GM21825 (cell line): Measurements from ENCODE around the gene ESYT3.
"Not testable (repeated sequence)": the region's sequence is repeated elsewhere in the genome, so short reads cannot be mapped to it uniquely, and the experiment has no call there.

Source experiments
- ATAC-seq: cut with Tn5 transposase; IDR thresholded peaks from one replicate; pipeline ENCODE4 v1.9.1; 2021; ENCODE audit warnings: mild to moderate bottlenecking, moderate library complexity; ENCODE audit not compliant: unreplicated experiment

ESYT3 gene

GRCh38 chr3:138460536-138461205 is 26.3 kb downstream of the ESYT3 start:
- no peak for ATAC-seq

GRCh38 chr3:138461246-138461645 is 26.8 kb downstream of the ESYT3 start:
- no peak for ATAC-seq

GRCh38 chr3:138461896-138462295 is 27.5 kb downstream of the ESYT3 start:
- no peak for ATAC-seq

- ATAC-seq = no peak
These were observed 29.5 kb downstream of the ESYT3 start for GRCh38 chr3:138463724-138464490.

GRCh38 chr3:138464491-138464860 is 30.1 kb downstream of the ESYT3 start:
- ATAC-seq = no peak

- no peak for ATAC-seq
These were observed 31.0 kb downstream of the ESYT3 start for GRCh38 chr3:138465451-138465850.

- ATAC-seq = no peak
These were observed 31.5 kb downstream of the ESYT3 start for GRCh38 chr3:138465925-138466324.

GRCh38 chr3:138467931-138468330 is 33.5 kb downstream of the ESYT3 start:
- ATAC-seq = no peak

- no peak for ATAC-seq
These were observed 34.0 kb downstream of the ESYT3 start for GRCh38 chr3:138468451-138468850.

- no peak for ATAC-seq
These were observed 34.5 kb downstream of the ESYT3 start for GRCh38 chr3:138468886-138469285.

- ATAC-seq = no peak
These were observed 35.5 kb downstream of the ESYT3 start for GRCh38 chr3:138469874-138470273.

GRCh38 chr3:138470687-138471086 is 36.3 kb downstream of the ESYT3 start:
- no peak for ATAC-seq

GRCh38 chr3:138471481-138471880 is 37.1 kb downstream of the ESYT3 start:
- ATAC-seq = no peak

- ATAC-seq = no peak
These were observed 37.9 kb downstream of the ESYT3 start for GRCh38 chr3:138472141-138472825.

- ATAC-seq = no peak
These were observed 39.0 kb downstream of the ESYT3 start for GRCh38 chr3:138473391-138473790.

GRCh38 chr3:138474163-138474562 is 39.7 kb downstream of the ESYT3 start:
- no peak for ATAC-seq

GRCh38 chr3:138476526-138476925 is 42.1 kb downstream of the ESYT3 start:
- no peak for ATAC-seq

GRCh38 chr3:138477120-138477519 is 42.7 kb downstream of the ESYT3 start:
- no peak for ATAC-seq

- ATAC-seq = no peak
These were observed 43.4 kb downstream of the ESYT3 start for GRCh38 chr3:138477801-138478200.

- ATAC-seq = no peak
These were observed 45.0 kb downstream of the ESYT3 start for GRCh38 chr3:138479438-138479863.

- not testable (repeated sequence) for ATAC-seq
These were observed 50.3 kb downstream of the ESYT3 start for GRCh38 chr3:138484672-138485071.

- ATAC-seq = not testable (repeated sequence)
These were observed 52.2 kb downstream of the ESYT3 start for GRCh38 chr3:138486580-138486979.
